Keratinocyte (primary cell): Measurements from ENCODE around the gene BRICD5. TPM values are rescaled to one million over a fixed set of nuclear protein-coding genes. Genes with fewer than 3 reads are reported as not detected.

ENCODE experiments used
- DNase-seq: peaks from one replicate; pipeline ENCODE4 v3.0.0-alpha.2; 2011; ENCODE audit warnings: low read depth, missing footprints, low spot score
- FAIRE-seq: peaks from 2 replicates; lab custom pipeline; 2011; peaks lifted over from hg19 to GRCh38; lab: Jason Lieb, UNC
- H2AFZ ChIP-seq: 2 replicates; pipeline ENCODE4 v1.6.0; 2012; ENCODE audit warnings: low read length, control low read depth, inconsistent platforms; ENCODE audit not compliant: control insufficient read depth
- H3K27ac ChIP-seq: 2 replicates; pipeline ENCODE4 v1.5.1; 2011; ENCODE audit warnings: low read length; ENCODE audit not compliant: control insufficient read depth, insufficient read depth
- H3K27me3 ChIP-seq: 3 replicates; pipeline ENCODE4 v1.6.0; 2011; ENCODE audit warnings: low read length; ENCODE audit not compliant: control insufficient read depth, insufficient read depth; ENCODE audit errors: extremely low read depth
- H3K36me3 ChIP-seq, 2 experiments: 2 replicates in 1 of 2; 3 replicates in 1 of 2; pipeline ENCODE4 v1.5.1; 2011; ENCODE audit warnings: low read length in 2 of 2, mild to moderate bottlenecking in 1 of 2; ENCODE audit not compliant: control insufficient read depth in 2 of 2, insufficient read depth in 2 of 2; ENCODE audit errors: extremely low read depth in 1 of 2
- H3K4me1 ChIP-seq: 3 replicates; pipeline ENCODE4 v1.5.1; 2011; ENCODE audit warnings: low read length; ENCODE audit not compliant: control insufficient read depth, insufficient read depth; ENCODE audit errors: extremely low read depth
- H3K4me2 ChIP-seq: 3 replicates; pipeline ENCODE4 v1.6.0; 2011; ENCODE audit warnings: low read depth, low read length; ENCODE audit not compliant: control insufficient read depth, insufficient read depth; ENCODE audit errors: extremely low read depth
- H3K4me3 ChIP-seq, 3 experiments: fragments of 200-600 bp in 1 of 3; sonication (generic) in 1 of 3; 2 replicates in 2 of 3; 3 replicates in 1 of 3; pipeline ENCODE4 v1.5.1; 2011 to 2016; ENCODE audit warnings: low read length in 3 of 3, mild to moderate bottlenecking in 3 of 3, control low read depth in 2 of 3, inconsistent platforms in 1 of 3, low read depth in 1 of 3, mixed read lengths in 1 of 3, mixed run types in 1 of 3, moderate library complexity in 1 of 3; ENCODE audit not compliant: control insufficient read depth in 2 of 3, insufficient read depth in 2 of 3; ENCODE audit errors: extremely low read depth in 1 of 3
- H3K79me2 ChIP-seq: 2 replicates; pipeline ENCODE4 v1.6.0; 2012; ENCODE audit warnings: low read length; ENCODE audit not compliant: control insufficient read depth, insufficient read depth
- H3K9ac ChIP-seq: 3 replicates; pipeline ENCODE4 v1.6.0; 2011; ENCODE audit warnings: low read length; ENCODE audit not compliant: control insufficient read depth, insufficient read depth; ENCODE audit errors: extremely low read depth
- H3K9me1 ChIP-seq: 3 replicates; pipeline ENCODE4 v1.6.0; 2011; ENCODE audit warnings: low read length; ENCODE audit not compliant: control insufficient read depth, insufficient read depth; ENCODE audit errors: extremely low read depth
- H3K9me3 ChIP-seq: 2 replicates; pipeline ENCODE4 v1.5.1; 2012; ENCODE audit warnings: low read depth, low read length; ENCODE audit not compliant: control insufficient read depth
- H4K20me1 ChIP-seq: 3 replicates; pipeline ENCODE4 v1.6.0; 2011; ENCODE audit warnings: low read length; ENCODE audit not compliant: control insufficient read depth, insufficient read depth; ENCODE audit errors: extremely low read depth
- CTCF ChIP-seq, 3 experiments: IDR thresholded peaks in 1 of 3; conservative IDR thresholded peaks in 1 of 3; optimal IDR thresholded peaks in 1 of 3; 2 replicates in 2 of 3; 3 replicates in 1 of 3; pipeline versions ENCODE3 to v1.5.1; 2011; ENCODE audit warnings: low read length in 3 of 3, mild to moderate bottlenecking in 3 of 3, moderate library complexity in 2 of 3, control low read depth in 1 of 3, inconsistent platforms in 1 of 3; ENCODE audit not compliant: insufficient read depth in 2 of 3; ENCODE audit errors: extremely low read depth in 1 of 3
- EZH2 ChIP-seq: IDR thresholded peaks from one replicate; pipeline ENCODE4 v1.6.1; 2012; ENCODE audit warnings: inconsistent platforms, mild to moderate bottlenecking, low read length, moderate library complexity
- dilution Hi-C: fragments of 300-500 bp; cut with MboI; formaldehyde crosslinking; loops from one replicate; pipeline ENCODE4 v1.7.0; 2020; ENCODE audit warnings: low sequenced_read_pairs; ENCODE audit not compliant: extremely low pct_ligation_motif_present
- polyA plus RNA-seq, 5 experiments: library from polyadenylated mRNA; depleted of rRNA in 3 of 5; stranded (reverse) in 3 of 5; stranded (forward) in 1 of 5; unstranded in 1 of 5; fragments of >200 nt; gene quantifications; 1 replicate in 1 of 5; 2 replicates in 3 of 5; 3 replicates in 1 of 5; pipeline versions ENCODE4 v1.2.1 to v1.2.3, GENCODE V29; 2011 to 2012; ENCODE audit warnings: missing spikeins in 2 of 5, low read depth in 1 of 5, low replicate concordance in 1 of 5

Gene BRICD5
- polyA plus RNA-seq, 1 donor (not counting 4 experiments of a cell fraction or from before 2014, with no cell fraction given), result 1.8 TPM

DNA sequence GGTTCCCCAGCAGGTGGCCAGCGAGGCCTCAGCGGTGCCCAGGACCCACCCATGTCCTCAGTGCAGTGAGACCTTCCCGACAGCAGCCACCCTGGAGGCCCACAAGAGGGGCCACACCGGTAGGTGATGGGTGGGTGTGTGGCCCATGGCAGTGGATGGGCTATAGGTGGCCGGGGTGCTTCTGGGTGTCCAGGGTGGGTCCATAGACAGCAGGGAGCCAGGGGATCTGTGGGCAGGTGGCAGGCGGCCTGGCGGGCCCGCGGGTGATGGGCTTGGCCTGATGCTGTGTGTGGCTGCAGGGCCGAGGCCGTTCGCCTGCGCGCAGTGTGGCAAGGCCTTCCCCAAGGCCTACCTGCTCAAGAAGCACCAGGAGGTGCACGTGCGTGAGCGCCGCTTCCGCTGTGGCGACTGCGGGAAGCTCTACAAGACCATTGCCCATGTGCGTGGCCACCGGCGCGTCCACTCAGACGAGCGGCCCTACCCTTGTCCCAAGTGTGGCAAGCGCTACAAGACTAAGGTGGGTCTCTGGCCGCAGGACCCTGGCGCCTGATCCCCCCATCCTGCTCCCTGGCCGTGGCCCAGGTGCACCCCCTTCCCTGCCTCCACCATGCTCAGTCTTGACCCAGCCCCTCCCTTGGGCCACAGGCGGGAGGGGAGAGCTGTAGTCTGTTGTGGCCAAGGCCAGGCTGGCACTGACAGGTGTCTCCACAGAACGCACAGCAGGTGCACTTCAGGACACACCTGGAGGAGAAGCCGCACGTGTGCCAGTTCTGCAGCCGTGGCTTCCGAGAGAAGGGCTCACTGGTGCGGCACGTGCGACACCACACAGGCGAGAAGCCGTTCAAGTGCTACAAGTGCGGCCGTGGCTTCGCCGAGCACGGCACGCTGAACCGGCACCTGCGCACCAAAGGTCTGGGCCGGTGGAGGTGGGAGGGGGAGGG, 23.5 kb upstream of the BRICD5 start:
- Histone ChIP-seq H3K4me3 (no peak overlapping the region), H3K9me1 (peaks cover 3% of the 10 kb centered on the region), H3K36me3 (peaks cover 21 to 41% of the 10 kb centered on the region in 2 experiments), H3K9me3 (no peaks in the 10 kb centered on the region), H2AFZ (no peak overlapping the region), H3K79me2 (no peaks in the 10 kb centered on the region), H3K4me2 (no peak overlapping the region), H3K9ac (no peak overlapping the region), H3K27me3 (peaks cover 32% of the 10 kb centered on the region), H4K20me1 (peaks cover 10% of the 10 kb centered on the region), H3K4me1 (peaks cover 11% of the 10 kb centered on the region), H3K27ac (no peak overlapping the region)
- FAIRE-seq (no peak), DNase-seq (no peak)
- dilution Hi-C loops, result no loop called here
- TF ChIP-seq CTCF (optimal IDR thresholded peaks at IDR 0.05 in 1 of 3, IDR thresholded peaks at IDR 0.05 in 1 of 3, conservative IDR thresholded peaks at IDR 0.05 in 1 of 3; ENCODE audit: extremely low read depth in 1 of 3, insufficient read depth in 2 of 3, low read length in 3 of 3) (no peak), EZH2 (no peak)

GRCh38 chr16:2233046-2233775, 22.5 kb upstream of the BRICD5 start:
- peaks cover 11% of the 10 kb centered on the region for H3K4me1 ChIP-seq
- H3K9ac ChIP-seq, result no peak overlapping the region
- H2AFZ ChIP-seq, result no peak overlapping the region
- H3K79me2 ChIP-seq, result peaks cover 6% of the 10 kb centered on the region
- TF ChIP-seq CTCF (optimal IDR thresholded peaks at IDR 0.05 in 1 of 3, IDR thresholded peaks at IDR 0.05 in 1 of 3, conservative IDR thresholded peaks at IDR 0.05 in 1 of 3; ENCODE audit: extremely low read depth in 1 of 3, insufficient read depth in 2 of 3, low read length in 3 of 3) (no peak), EZH2 (no peak)
- no peaks in the 10 kb centered on the region for H3K9me3 ChIP-seq
- peaks cover 28% of the 10 kb centered on the region for H3K27me3 ChIP-seq
- H3K27ac ChIP-seq, result no peak overlapping the region
- dilution Hi-C loops, result no loop called here
- peaks cover 26 to 50% of the 10 kb centered on the region in 2 experiments for H3K36me3 ChIP-seq
- no peak overlapping the region for H3K4me2 ChIP-seq
- DNase-seq (no peak), FAIRE-seq (no peak)
- H3K9me1 ChIP-seq, result peaks cover 3% of the 10 kb centered on the region
- peaks cover 10% of the 10 kb centered on the region for H4K20me1 ChIP-seq
- H3K4me3 ChIP-seq, result no peak overlapping the region
